Hematopoietic multipotent progenitor cell treated with erythropoietin and hydrocortisone succinate and interleukin-3 and kit ligand, for 15 days (in vitro differentiated cells): ENCODE measurements around the gene FOXR1.

ENCODE experiments used
- DNase-seq: peaks from one replicate; pipeline ENCODE4 v3.0.0-alpha.2; 2015; ENCODE audit warnings: low spot score

The FOXR1 gene

DNA sequence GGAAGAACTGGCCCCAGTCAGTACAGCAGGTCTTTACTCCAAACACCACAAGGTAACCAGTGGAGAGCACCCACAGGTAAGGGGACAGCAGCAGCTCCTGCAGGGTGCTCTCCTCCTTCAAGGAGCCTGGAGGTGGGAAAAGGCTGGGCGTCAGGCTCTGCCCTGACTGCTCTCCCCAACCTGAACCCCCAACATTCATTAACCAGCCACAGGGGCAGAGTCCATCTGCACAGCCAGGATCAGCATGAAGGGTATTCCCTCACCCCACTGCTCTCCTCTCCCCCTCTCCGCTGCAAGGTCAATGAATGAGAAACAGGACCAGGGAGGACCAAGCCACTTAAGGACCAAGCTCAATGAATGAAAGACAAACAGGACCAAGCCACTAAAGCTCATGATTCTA lies 55.4 kb downstream of the FOXR1 start:
- no peak for DNase-seq

GRCh38 chr11:119027561-119028345 lies 56.2 kb downstream of the FOXR1 start:
- DNase-seq: no peak

DNA sequence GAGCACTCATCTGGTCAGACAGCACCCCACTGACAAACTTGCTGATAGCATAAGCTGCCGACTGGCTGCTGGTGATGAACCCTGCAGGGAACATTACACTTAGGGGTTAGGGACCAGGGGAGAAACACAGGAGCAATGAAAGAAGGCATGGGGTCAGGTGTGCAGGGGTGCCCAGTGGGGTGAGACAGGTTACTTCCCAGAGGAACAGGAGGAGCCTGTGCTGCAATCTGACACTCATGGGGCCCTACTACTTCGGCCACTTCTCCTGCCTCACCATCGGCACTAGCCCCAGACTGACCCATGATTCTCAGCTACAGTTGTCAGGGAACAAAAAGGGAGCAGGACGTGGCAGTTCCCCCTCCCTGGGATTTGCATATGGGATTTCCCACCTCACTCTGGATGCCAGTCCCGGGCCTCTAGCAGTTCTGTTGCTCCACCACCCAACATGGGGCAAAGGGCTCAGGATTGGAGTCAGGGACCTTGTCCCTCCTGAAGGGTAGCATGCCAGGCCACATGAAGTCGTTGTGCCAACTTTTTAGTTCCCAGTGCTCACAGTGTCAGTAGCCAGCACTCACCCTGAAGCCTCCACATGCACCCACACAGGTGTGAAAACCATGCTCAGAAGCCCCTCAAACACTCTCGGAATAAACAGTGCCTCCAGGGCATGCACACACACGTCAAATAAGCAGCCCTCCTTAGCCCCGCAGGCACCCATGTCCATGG lies 56.9 kb downstream of the FOXR1 start:
- DNase-seq: no peak

- peak; percentile 78 for DNase-seq
Observed at GRCh38 chr11:119029069-119029339, 57.4 kb downstream of the FOXR1 start.

- DNase-seq: peak; percentile 30
Observed at GRCh38 chr11:119029340-119030028, 57.9 kb downstream of the FOXR1 start.

DNA sequence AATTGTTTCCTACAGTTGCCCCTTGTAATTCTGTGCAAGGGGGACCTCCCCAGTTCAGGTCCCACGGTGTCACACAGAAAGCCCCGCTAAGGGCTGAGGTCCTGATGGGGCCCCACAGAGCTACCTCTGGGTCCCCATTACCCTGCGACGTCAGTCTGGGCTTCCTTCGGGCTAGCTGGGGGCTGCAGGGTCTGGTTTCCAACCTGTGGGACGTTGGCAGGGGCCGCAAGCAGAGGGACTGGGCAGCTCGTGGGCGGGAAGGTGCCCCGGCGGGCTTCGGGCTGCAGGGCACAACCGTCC lies 58.4 kb downstream of the FOXR1 start:
- no peak for DNase-seq

GRCh38 chr11:119030329-119031047 lies 58.9 kb downstream of the FOXR1 start, which contains the start of gene SLC37A4:
SLC37A4 (minus strand) TSS chr11:119030877.
- peak; percentile 99 for DNase-seq
